SK-N-SH treated with all-trans-retinoic acid at 6 μM for 48 hours (cell line): ENCODE measurements around the gene ZNF606.

Experiments
- ATAC-seq: fragments of 200-7000 bp; cut with Tn5 transposase; 3 replicates; pipeline ENCODE4 v1.9.1; 2020; ENCODE audit warnings: mild to moderate bottlenecking, moderate library complexity
- ARNTL ChIP-seq: fragments of 450-650 bp; formaldehyde crosslinking; IDR thresholded peaks from 2 replicates; pipeline ENCODE4 v1.5.0; 2020; ENCODE audit warnings: low read depth, mild to moderate bottlenecking, moderate library complexity, borderline replicate concordance
- BACH2 ChIP-seq: fragments of 250-450 bp; sonication (Bioruptor Pico); IDR thresholded peaks from 2 replicates; pipeline ENCODE4 v1.9.0; 2021; ENCODE audit warnings: mild to moderate bottlenecking, borderline replicate concordance
- CREB5 ChIP-seq: fragments of 250-450 bp; sonication (Bioruptor Pico); IDR thresholded peaks from 2 replicates; pipeline ENCODE4 v1.5.1; 2020; ENCODE audit warnings: low read depth, mild to moderate bottlenecking, moderate library complexity
- CSDC2 ChIP-seq: fragments of 250-450 bp; sonication (Bioruptor Pico); IDR thresholded peaks from 2 replicates; pipeline ENCODE4 v1.5.0; 2020; ENCODE audit warnings: mild to moderate bottlenecking, moderate library complexity
- CSRNP3 ChIP-seq: fragments of 250-450 bp; sonication (Bioruptor Pico); IDR thresholded peaks from 2 replicates; pipeline ENCODE4 v1.5.1; 2021; ENCODE audit warnings: mild to moderate bottlenecking, moderate library complexity
- ESRRG ChIP-seq: fragments of 250-450 bp; sonication (Bioruptor Pico); IDR thresholded peaks from 2 replicates; pipeline ENCODE4 v1.6.1; 2021; ENCODE audit warnings: mild to moderate bottlenecking
- GLIS3 ChIP-seq: fragments of 250-450 bp; sonication (Bioruptor Pico); IDR thresholded peaks from 2 replicates; pipeline ENCODE4 v1.5.0; 2020; ENCODE audit warnings: mild to moderate bottlenecking, moderate library complexity
- ISL1 ChIP-seq: fragments of 250-450 bp; sonication (Bioruptor Pico); IDR thresholded peaks from 2 replicates; pipeline ENCODE4 v2.1.2; 2022; ENCODE audit warnings: mild to moderate bottlenecking, moderate library complexity
- OSR1 ChIP-seq: fragments of 250-450 bp; sonication (Bioruptor Pico); IDR thresholded peaks from 2 replicates; pipeline ENCODE4 v1.8.0; 2022; ENCODE audit warnings: moderate library complexity, mild to moderate bottlenecking, inconsistent platforms
- PATZ1 ChIP-seq: fragments of 250-450 bp; sonication (Bioruptor Pico); IDR thresholded peaks from 2 replicates; pipeline ENCODE4 v1.8.0; 2020; ENCODE audit warnings: mild to moderate bottlenecking, moderate library complexity, borderline replicate concordance
- POU6F1 ChIP-seq: fragments of 250-450 bp; sonication (Bioruptor Pico); IDR thresholded peaks from 2 replicates; pipeline ENCODE4 v1.8.0; 2021; ENCODE audit warnings: low read depth, mild to moderate bottlenecking, moderate library complexity, borderline replicate concordance
- PPARA ChIP-seq: fragments of 250-450 bp; sonication (Bioruptor Pico); IDR thresholded peaks from 2 replicates; pipeline ENCODE4 v1.5.0; 2020; ENCODE audit warnings: mild to moderate bottlenecking, borderline replicate concordance
- RARB ChIP-seq: fragments of 250-450 bp; sonication (Bioruptor Pico); IDR thresholded peaks from 2 replicates; pipeline ENCODE4 v1.8.0; 2021; ENCODE audit warnings: mild to moderate bottlenecking, moderate library complexity
- SNAI2 ChIP-seq: fragments of 250-450 bp; sonication (Bioruptor Pico); IDR thresholded peaks from 2 replicates; pipeline ENCODE4 v1.5.0; 2020; ENCODE audit warnings: mild to moderate bottlenecking, moderate library complexity
- TOX ChIP-seq: fragments of 250-450 bp; sonication (Bioruptor Pico); IDR thresholded peaks from 2 replicates; pipeline ENCODE4 v1.8.0; 2021; ENCODE audit warnings: mild to moderate bottlenecking, moderate library complexity, borderline replicate concordance
- TSHZ2 ChIP-seq: fragments of 250-450 bp; sonication (Bioruptor Pico); IDR thresholded peaks from 2 replicates; pipeline ENCODE4 v1.5.0; 2020; ENCODE audit warnings: mild to moderate bottlenecking, moderate library complexity
- ZC3H10 ChIP-seq: fragments of 250-450 bp; sonication (Bioruptor Pico); IDR thresholded peaks from 2 replicates; pipeline ENCODE4 v1.5.1; 2021; ENCODE audit warnings: mild to moderate bottlenecking, moderate library complexity
- ZFP3 ChIP-seq: fragments of 250-450 bp; sonication (Bioruptor Pico); IDR thresholded peaks from 2 replicates; pipeline ENCODE4 v1.5.0; 2020; ENCODE audit warnings: mild to moderate bottlenecking, moderate library complexity
- ZFP30 ChIP-seq: fragments of 450-650 bp; formaldehyde crosslinking; IDR thresholded peaks from 2 replicates; pipeline ENCODE4 v1.5.0; 2022; ENCODE audit warnings: mild to moderate bottlenecking, moderate library complexity
- ZNF565 ChIP-seq: fragments of 450-650 bp; formaldehyde crosslinking; conservative IDR thresholded peaks from 2 replicates; pipeline ENCODE4 v1.5.0; 2020; ENCODE audit warnings: low read depth, mild to moderate bottlenecking, moderate library complexity
- ZNF70 ChIP-seq: fragments of 450-650 bp; formaldehyde crosslinking; IDR thresholded peaks from 2 replicates; pipeline ENCODE4 v1.5.0; 2020; ENCODE audit warnings: mild to moderate bottlenecking, moderate library complexity
- ZNF8 ChIP-seq: fragments of 450-650 bp; formaldehyde crosslinking; IDR thresholded peaks from 2 replicates; pipeline ENCODE4 v1.5.0; 2020; ENCODE audit warnings: mild to moderate bottlenecking, moderate library complexity

Gene ZNF606

DNA sequence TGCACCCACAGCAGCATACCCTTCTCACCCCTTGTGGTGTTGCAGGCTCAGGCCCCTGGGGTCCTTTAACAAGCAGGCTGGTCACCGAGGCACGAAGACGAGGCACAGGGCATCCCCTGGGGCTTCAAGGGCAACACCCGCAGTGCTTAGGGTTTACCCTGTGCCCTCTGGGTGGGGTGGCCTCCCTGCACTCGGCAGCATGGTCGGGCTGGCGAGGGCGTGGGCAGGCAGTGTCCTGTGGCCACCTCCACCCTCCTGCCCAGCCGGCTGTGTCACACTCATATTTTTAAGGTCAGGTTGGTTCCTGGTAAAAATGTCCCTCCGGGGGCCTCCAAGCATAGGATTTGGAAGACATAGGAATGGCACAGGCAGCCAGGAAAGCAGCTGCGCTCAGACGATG is 45.1 kb upstream of the ZNF606 start:
- TF ChIP-seq OSR1 (CRISPR knock-in tag) (no peak), ARNTL (CRISPR knock-in tag) (no peak), BACH2 (no peak), PPARA (no peak), ZNF565 (CRISPR knock-in tag) (no peak), PATZ1 (CRISPR knock-in tag) (no peak), ISL1 (CRISPR knock-in tag) (no peak), ZNF70 (CRISPR knock-in tag) (no peak), RARB (no peak), ZNF8 (CRISPR knock-in tag) (no peak), CSRNP3 (CRISPR knock-in tag) (no peak), GLIS3 (CRISPR knock-in tag) (no peak), CREB5 (no peak), ZC3H10 (no peak), ESRRG (CRISPR knock-in tag) (no peak), ZFP30 (no peak), POU6F1 (CRISPR knock-in tag) (no peak), SNAI2 (CRISPR knock-in tag) (no peak), ZFP3 (CRISPR knock-in tag) (no peak)
- no peak for ATAC-seq

- TF ChIP-seq TOX (CRISPR knock-in tag) (no peak), TSHZ2 (CRISPR knock-in tag) (no peak), ZNF8 (CRISPR knock-in tag) (no peak), ZC3H10 (no peak), ZFP3 (CRISPR knock-in tag) (no peak), CSRNP3 (CRISPR knock-in tag) (no peak), ZNF565 (CRISPR knock-in tag) (no peak), RARB (no peak), GLIS3 (CRISPR knock-in tag) (no peak), ARNTL (CRISPR knock-in tag) (no peak), ZNF70 (CRISPR knock-in tag) (no peak), SNAI2 (CRISPR knock-in tag) (no peak), CREB5 (no peak), CSDC2 (CRISPR knock-in tag) (no peak), ZFP30 (no peak), BACH2 (no peak), ESRRG (CRISPR knock-in tag) (no peak), PATZ1 (CRISPR knock-in tag) (no peak), OSR1 (CRISPR knock-in tag) (no peak)
- ATAC-seq = no peak
These were observed 44.2 kb upstream of the ZNF606 start for GRCh38 chr19:58046856-58047255.
